HG03439 (cell line): Measurements from ENCODE around the gene TMEM89.

Source experiments
- ATAC-seq: cut with Tn5 transposase; IDR thresholded peaks from one replicate; pipeline ENCODE4 v1.9.1; 2021; ENCODE audit warnings: mild to moderate bottlenecking, moderate library complexity; ENCODE audit not compliant: unreplicated experiment

TMEM89 gene

GRCh38 chr3:48593337-48593736 is 28.2 kb downstream of the TMEM89 start:
- no peak for ATAC-seq

- ATAC-seq, result no peak
These were observed 29.0 kb downstream of the TMEM89 start for GRCh38 chr3:48592519-48593087.

GRCh38 chr3:48591886-48592518 is 29.6 kb downstream of the TMEM89 start:
- no peak for ATAC-seq

GRCh38 chr3:48591436-48591835 is 30.1 kb downstream of the TMEM89 start:
- ATAC-seq, result no peak

DNA sequence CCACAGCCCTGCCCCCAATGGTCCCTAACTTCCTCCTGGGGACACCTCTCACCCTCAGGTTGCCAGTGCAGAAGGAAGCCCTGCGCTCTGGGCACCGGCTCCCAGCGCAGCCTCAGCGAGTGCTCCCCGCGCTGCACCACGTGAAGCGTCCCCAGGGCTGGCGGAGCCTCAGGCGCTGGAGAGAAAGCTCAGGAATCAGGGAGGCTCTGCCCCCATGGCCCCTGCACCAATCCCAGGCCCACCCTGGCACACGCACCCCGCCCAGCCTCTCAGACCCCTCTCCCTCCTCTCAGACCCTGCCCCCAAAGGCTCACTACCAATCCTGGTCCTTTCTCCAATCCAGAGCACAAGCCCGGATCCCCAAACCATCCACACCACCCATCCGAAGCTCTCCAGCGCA is 33.3 kb downstream of the TMEM89 start:
- ATAC-seq, result no peak

GRCh38 chr3:48587686-48588085 is 33.9 kb downstream of the TMEM89 start:
- no peak for ATAC-seq

GRCh38 chr3:48585411-48585810 is 36.2 kb downstream of the TMEM89 start:
- ATAC-seq, result no peak

DNA sequence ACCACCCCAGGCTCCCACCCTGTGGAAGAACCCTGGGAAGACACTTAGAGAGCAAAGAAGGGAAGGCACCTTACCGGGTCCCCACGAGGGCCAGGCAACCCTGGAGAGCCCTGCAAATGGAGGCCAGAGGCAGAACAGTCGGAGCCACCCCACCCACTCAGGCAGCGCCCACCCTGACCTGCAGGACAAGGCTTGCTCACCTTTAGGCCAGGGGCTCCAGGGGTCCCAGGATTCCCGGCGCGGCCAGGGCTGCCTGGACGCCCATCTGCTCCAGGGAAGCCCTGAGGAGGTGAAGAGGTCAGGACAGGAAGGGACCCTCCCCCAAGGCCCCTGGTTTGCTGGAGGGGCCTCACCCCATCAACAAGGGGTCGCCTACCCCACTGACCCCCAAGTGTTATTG is 36.7 kb downstream of the TMEM89 start:
- no peak for ATAC-seq

DNA sequence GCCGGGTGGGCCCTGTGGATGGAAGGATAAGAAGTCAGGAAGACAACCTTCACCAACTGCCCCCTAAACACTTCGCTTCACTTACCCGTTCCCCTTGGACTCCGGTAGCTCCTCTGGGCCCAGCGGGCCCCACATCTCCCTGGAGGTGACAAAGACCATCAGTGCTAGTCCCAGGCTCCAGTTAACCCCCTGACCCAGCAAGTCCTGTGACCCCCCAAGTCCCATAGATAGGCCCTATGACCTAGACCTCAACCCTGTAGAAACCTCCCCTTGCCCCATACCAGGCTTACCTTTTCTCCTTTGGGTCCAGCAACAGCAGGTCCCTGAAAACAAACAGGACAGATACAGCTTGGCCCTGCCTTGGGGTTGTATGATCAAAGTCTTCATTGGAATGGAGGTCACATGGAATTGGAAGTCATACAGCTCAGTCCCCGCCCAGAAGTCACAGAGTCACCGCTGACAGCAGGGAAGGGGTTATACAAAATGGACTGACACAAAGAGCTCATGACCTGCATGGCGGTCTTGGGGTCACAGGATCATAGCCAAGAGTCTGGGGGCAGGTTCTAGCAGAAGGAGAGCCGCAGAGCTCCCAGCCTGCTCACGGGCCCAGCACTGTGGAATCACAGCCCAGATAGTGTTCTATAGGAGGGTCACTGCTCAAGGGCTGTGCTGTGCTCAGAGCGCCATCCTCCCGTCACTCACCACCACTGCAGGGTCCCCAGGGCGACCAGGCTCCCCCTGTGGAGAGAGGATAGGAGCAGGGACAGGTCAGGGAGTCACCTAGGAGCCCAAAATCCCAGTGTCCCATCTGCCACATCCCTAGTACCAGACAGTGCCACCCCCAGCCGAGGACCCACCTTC is 39.7 kb downstream of the TMEM89 start:
- no peak for ATAC-seq

DNA sequence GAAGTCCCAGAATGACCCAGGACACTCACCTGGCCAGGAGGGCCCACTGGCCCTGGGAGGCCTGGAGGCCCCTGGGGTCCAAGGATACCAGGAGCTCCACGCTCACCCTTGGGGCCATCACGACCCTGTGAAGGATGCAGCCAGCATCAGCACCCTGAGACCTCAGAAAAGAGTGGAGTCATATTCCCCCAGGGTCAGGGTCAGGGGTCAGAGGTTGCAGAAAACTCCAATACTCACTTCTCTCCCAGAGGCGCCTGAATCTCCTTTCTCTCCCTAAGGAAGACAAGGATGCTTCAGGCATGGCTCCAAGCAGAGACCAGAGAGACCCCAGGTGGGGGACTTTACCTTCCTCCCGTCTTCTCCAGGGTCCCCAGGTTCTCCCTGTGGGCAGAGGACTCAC is 44.9 kb downstream of the TMEM89 start:
- no peak for ATAC-seq

- no peak for ATAC-seq
These were observed 46.2 kb downstream of the TMEM89 start for GRCh38 chr3:48575366-48575765.

GRCh38 chr3:48573973-48574585 is 47.5 kb downstream of the TMEM89 start:
- ATAC-seq, result no peak

DNA sequence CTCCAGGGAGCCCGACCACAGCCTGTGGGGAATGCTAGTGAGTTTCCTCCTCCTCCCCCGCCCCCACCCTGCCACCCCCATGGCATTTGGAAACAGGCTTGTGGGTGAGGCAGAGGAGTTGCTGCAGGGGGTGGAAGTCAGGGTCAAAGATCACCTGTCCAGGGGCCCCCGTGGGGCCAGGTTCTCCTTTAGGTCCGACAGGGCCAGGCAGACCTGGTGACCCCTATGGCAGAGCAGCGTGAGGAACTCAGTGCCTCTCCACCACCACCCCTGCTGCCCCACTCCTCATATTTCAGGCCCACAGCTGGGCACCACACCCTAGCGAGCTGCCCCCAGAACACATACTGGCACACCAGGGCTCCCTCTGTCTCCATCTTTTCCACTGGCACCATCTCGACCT is 49.1 kb downstream of the TMEM89 start:
- ATAC-seq, result no peak

DNA sequence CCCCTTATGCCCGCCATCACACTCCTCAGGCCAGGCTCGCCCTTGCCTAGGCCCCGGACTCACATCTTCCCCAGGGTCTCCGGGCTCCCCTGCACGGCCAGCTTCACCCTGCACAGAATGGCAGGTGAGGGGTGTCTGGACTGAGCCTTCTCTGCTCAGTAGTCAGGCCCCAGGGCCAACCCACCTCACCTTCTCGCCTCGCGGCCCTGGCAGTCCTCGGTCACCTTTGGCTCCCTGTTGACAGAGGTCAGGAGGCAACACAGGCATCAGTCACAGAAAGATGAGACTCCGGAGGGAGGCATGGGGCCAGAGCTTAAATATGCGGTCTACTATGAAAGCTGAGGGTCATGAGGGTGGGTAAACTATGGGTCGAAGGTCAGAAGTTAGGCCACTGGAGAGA is 49.6 kb downstream of the TMEM89 start:
- ATAC-seq, result no peak
